Measurements from ENCODE around the gene CBLB.

DNA sequence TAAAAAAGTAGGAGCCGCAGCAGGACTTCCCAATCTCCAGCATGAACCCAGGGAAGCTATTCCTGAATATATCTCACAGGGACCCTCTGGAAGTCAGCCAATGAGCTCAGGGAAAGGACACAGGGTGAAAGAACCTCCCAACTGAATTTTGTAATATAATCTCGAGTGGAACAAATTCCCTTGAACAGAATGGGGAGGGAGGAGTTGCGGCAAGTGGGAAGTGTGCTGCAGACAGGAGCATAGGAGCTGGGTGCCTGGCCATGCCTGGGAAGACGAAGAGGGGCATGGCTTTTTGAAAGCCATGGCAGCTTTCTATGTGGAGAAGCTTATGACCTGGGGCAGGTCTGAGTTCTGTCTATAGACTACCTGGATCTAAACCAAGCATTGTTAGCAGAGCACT, 98.4 kb downstream of the CBLB start:
- TF ChIP-seq, protein P1, sequence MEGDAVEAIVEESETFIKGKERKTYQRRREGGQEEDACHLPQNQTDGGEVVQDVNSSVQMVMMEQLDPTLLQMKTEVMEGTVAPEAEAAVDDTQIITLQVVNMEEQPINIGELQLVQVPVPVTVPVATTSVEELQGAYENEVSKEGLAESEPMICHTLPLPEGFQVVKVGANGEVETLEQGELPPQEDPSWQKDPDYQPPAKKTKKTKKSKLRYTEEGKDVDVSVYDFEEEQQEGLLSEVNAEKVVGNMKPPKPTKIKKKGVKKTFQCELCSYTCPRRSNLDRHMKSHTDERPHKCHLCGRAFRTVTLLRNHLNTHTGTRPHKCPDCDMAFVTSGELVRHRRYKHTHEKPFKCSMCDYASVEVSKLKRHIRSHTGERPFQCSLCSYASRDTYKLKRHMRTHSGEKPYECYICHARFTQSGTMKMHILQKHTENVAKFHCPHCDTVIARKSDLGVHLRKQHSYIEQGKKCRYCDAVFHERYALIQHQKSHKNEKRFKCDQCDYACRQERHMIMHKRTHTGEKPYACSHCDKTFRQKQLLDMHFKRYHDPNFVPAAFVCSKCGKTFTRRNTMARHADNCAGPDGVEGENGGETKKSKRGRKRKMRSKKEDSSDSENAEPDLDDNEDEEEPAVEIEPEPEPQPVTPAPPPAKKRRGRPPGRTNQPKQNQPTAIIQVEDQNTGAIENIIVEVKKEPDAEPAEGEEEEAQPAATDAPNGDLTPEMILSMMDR (IDR thresholded peaks at IDR 0.05): no peak
- no peak for TF ChIP-seq POLR2A (IDR thresholded peaks at IDR 0.05)

Measured in right lobe of liver (tissue), 4 donors.